Hematopoietic multipotent progenitor cell treated with erythropoietin and hydrocortisone succinate and interleukin-3 and kit ligand, for 8 days (in vitro differentiated cells): ENCODE data around the gene LRCH4.

Source experiments
- DNase-seq: peaks from one replicate; pipeline ENCODE4 v3.0.0-alpha.2; 2015

The LRCH4 gene, protein sequence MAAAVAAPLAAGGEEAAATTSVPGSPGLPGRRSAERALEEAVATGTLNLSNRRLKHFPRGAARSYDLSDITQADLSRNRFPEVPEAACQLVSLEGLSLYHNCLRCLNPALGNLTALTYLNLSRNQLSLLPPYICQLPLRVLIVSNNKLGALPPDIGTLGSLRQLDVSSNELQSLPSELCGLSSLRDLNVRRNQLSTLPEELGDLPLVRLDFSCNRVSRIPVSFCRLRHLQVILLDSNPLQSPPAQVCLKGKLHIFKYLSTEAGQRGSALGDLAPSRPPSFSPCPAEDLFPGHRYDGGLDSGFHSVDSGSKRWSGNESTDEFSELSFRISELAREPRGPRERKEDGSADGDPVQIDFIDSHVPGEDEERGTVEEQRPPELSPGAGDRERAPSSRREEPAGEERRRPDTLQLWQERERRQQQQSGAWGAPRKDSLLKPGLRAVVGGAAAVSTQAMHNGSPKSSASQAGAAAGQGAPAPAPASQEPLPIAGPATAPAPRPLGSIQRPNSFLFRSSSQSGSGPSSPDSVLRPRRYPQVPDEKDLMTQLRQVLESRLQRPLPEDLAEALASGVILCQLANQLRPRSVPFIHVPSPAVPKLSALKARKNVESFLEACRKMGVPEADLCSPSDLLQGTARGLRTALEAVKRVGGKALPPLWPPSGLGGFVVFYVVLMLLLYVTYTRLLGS

DNA sequence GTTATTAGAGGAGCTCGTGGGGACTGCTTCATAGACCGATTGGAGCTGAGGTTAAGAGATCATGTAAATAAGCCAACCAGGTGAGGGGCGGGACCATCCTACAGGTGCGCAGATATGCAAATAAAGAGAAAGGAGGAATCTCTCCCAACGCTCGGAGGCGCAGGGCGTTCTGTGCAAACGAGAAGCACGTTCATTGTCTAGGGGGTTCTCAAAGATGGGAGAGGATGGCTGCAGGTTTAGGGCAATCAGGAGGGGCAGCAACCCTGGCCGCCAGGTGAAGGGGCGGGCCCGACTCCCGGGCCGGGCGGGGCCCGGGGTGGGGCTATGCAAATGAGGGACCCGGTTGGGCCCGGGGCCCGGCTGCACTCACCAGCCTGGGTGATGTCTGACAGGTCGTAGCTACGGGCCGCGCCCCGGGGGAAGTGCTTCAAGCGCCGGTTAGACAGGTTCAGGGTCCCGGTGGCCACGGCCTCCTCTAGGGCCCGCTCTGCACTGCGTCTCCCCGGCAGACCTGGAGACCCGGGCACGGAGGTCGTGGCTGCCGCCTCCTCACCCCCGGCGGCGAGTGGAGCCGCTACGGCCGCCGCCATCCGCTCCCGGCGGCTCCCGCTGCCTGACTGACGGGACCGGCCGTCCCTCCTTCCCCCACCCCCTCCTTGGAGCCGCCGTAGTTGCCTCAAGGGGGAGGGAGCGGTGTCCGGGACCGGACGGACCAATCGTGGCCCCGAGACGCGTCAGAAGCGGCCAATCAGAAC is at the start of gene LRCH4:
TSS of gene LRCH4 (minus strand) at position 619 of the 755 bp plus-strand sequence. CDS start at position 590, 29 bp downstream.
- DNase-seq = no peak

DNA sequence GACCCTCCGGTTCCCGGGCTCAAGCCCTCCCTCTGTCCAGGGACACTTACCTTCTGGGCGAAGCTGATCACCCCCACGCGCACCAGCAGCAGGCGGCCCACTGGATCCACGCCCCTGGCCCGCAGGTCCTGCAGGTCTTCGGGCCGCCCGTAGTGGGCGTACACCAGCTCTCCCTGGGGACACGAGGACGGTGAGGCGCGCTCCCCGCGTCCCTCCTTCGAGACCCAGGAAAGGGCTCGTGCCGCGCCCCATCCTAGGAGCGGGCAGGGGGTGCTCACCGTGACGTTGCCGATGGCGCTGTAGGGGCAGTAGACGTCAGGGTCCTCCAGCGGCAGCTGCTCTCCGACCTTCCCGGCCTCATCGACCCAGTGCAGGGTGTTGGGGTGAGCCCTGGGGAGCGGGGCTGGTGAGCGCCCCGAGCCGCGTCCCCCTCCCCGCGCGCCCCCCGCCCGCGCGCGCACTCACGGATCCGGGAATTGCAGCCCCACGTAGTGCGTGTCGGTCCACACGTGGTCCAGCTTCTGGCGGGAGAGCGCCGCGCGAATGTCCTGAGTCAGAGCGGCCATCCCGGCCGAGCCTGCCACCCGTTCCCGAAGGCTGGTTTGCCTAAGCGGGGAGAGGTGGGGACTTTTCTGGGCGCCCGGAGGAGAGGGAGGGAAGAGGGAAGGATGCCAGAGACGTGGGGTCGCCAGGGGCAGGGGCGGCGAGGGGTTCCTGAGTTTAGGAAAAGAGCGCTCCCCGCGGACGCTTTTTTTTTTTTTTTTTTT is 47.2 kb upstream of the LRCH4 start:
- DNase-seq = peak; percentile 67

DNA sequence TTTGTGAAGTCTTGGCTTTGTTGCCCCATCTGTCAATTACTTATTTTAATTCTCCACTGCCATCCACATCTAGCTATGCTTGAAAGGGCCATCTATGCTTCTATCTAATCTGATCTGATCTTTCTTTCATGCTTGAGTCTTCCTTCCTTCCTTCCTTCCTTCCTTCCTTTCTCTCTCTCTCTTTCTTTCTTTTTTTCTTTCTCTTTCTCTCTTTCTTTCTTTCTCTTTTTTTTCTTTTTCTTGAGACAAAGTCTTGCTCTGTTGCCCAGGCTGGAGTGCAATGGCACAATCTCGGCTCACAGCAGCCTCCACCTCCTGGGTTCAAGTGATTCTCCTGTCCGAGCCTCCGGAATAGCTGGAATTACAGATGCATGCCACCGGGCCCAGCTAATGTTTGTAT is 44.1 kb upstream of the LRCH4 start:
- no peak for DNase-seq

DNA sequence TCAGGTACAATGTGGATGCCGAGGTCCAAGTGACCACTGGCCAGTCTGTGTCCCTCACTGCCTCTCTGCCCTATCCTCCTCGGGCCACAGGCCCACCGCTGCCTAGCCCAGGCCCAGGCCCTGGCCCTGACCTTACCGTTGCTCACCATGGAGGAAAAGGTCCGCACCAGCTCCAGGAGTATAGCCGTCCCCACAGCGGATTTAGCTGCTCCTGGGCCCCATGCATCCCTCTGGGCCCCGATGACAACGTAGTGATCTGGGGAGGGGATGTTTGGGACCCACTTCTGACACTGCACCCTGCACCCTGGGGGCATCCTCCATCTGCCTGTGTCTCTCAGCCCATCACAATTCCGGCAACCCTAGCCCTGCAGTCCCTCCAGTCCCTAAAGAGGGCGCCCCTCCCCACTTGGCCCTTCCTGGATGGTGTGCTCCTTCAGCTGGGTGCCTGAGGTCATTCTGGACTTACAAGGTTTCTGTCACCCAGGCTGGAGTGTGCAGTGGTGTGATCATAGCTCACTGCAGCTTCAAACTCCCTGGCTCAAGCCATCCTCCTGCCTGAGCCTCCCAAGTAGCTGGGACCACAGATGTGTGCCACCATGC is 43.3 kb upstream of the LRCH4 start:
- DNase-seq = peak; percentile 73

DNA sequence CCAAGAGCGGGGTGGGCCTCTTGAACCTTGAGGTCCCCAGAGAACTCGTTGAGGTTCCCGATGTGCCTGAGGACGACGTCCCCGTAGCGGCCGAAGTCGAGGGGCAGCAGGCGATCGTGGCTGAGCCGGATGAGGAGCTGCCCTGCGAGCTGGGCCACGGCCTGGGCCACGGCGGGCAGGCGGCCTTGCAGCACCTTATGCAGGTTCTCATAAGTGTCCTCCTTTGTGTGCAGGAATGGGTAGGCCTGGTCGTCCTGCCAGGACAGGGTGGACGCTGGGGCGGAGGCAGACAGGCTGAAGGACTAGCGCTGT is 41.3 kb upstream of the LRCH4 start:
- no peak for DNase-seq

DNA sequence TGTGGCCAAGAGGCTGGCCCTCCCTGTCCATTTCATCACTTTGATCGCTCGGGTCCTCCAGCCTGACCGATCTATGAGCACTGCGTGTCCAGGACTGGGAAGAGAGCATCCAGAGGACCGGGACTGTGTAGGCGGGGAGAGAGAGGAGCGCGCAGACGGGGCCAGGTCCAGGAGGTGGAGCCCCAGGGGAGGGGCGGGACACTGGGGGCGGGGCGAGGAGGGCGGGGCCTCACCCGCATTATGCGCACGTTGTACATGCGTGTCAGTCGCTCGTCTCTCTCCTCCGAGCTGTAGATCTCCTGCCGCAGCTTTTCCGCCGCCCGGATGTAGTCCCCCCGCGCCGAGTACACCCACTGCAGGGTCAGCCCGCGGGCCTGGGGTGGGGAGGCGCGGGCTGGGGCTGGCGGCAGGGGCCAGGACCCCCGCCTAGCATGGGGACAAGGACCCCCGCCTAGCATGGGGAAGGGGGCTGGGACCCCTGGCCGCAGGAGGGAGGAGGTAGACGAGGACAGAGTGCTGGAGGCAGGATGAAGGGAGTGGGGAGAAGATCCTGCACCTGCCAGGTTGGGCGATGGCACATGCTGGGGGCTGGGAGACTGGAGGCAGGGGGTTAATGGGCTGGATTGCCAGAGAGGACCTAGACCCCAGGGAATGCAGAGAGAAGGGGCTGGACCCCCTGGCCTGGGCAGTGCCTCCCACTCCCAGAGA is 40.8 kb upstream of the LRCH4 start:
- DNase-seq = peak; percentile 87

DNA sequence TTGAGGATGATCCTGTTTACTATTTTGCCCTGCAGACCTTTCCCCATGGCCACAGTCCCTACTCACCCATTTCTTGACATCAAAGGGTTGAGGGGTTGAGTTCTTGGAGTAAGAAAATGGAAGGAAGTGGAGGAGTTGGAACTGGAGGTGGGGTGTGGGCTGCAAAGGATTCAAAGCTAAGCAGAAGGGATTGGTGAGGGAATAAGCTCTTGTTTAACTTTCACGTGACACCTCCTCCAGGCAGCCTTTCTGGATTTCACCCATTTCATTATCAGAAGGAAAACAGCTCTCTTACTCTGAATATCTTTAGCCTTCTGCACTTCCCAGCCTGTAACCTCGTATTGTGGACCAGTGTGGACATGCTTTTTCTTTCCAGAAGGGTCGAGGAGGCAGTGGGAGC is 40.1 kb upstream of the LRCH4 start:
- DNase-seq = peak; percentile 38

DNA sequence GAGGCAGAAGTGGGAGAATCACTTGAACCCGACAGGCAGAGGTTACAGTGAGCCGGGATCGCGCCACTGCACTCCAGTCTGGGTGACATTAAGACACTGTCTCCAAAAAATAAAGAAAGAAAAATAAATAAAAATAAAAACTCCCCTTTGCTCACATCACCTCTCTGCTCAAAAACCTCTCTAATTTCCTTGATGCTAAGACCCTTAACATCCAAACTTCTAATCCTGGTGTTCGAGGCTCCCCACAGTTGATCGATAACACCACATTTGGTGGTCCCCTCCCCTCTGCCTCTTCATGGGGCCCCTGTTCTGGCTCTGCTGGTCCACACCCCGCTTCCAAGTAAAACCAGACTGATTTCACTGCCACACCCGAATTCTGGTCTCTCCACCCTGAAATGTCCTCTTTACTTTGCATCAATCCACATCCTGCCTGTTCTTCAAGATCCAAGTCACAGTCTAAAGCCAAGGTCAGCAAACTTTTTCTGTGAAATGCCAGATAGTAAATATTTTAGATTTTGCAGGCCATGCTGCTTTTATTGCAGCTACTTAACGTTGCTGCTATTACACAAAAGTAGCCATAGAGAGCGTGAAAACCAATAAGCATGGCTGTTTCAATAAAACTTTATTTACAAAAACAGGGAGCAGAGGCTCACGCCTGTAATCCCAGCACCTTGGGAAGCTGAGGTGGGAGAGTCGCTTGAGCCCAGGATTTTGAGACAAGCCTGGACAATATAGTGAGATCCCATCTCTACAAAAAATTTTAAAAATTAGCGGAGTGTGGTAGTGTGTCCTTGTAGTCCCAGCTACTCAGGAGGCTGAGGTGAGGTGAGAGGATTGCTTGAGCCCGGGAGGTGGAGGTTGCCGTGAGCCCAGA is 38.3 kb upstream of the LRCH4 start:
- DNase-seq = peak; percentile 96

DNA sequence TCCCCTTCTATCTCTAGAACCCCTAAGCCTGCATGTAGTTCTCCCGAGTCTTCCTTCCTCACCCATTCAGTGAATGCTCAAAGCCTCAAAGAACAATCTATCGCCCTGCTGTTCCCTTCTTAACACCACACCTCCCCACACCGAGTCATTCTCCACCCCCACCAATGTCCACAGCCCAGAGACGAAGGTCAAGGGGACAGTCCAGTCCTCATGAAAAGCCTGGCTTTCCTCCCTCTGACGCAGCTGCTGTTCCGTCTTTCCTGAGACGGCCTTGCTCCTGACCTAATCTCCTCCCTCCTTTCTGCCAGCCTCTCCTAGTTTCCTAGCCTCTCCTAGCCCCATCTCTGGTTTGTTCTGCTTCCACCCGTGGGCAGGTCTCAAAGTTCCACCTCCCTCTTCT is 35.6 kb upstream of the LRCH4 start:
- DNase-seq = no peak

DNA sequence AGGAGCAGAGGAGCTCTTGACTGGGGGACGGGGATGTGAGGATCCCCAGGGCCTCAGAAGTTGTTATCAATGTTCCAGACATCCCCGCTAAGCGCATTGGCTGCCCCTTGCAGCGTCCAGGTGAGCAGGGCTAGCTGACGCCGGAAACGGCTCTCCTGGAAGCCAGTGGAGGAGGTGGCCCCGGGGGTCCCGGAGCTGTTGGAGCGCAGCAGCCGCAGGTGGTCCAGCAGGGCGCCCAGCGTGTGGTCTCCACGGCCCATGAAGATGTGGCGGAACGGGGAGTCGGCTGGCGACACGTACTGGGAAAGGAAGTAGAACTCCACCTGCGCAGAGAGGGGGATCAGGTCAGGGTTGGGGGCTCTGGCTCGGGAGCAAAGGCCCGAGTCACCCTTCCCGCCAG is 34.9 kb upstream of the LRCH4 start:
- no peak for DNase-seq

DNA sequence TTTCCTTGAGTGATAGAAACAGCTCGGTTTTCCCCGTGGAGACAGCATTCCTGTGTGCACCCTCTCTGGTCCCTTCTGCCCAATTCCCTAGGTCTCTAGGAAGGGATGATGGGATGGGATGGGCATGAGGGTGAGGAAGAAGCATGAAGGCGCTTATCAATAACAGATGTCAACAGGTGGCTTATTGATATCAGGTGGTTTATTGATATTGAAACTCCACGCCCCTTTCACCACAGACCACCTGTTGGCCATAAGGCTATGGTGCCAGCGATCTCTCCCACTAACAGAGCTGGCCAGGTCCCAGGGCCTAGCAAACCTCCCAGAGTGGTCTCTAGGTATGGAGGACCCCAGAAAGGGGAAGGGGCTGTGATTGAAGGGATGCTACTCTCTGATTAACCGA is 34.3 kb upstream of the LRCH4 start:
- DNase-seq = no peak

DNA sequence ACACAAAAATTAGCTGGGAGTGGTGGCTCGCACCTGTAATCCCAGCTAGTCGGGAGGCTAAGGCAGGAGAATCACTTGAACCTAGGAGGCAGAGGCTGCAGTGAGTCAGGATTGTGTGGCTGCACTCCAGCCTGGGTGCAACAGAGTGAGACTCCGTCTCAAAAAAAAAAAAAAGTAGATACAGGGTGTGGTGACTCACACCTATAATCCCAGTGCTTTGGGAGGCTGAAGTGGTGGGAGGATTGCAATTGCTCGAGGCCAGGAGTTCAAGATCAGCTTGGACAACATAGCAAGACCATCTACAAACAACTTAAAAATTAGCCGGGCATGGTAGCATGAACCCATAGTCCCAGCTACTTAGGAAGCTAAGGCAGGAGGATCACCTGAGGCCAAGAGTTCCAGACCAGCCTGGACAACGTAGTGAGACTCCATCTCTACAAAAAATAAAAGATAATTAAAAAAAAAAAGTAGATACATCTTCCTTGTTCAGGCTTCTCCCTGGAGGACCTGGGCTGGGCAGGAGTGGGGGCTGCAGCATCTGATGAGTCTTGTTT is 28.5 kb upstream of the LRCH4 start:
- DNase-seq = peak; percentile 18

DNA sequence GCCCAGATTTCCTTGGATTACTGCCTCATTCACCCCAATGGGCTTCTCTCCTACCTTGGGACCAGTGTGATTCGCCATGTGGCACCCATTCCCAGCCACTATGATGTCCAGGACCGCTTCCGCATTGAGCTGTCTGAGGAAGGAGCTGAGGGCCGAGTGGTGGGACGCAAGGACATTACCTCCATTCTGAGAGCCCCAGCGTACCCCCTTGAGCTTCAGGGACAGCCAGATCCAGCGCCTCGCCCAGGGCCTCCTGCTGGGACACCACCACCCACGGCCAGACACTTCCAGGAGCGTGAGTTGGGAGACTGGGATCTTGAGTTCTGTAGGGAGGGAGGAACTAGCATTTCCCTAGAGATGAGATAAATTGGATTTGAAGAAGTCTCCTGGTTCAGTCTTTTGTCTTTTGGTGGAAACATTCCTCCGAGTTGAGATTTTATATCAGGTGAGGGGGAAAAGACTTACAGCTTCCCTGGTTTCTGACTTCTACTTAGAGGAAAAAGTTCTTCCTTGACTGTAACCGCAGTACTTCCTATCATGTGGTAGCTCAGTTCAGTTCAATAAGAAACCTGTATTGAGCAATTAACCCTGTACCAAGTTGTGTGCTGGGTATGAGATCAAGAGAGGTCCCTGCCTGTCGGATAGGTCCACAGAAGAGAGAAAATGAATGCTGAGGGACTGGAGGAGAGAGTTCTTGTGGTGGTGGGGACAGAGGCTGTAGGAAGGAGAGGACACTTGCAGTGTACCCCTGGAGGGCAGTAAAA is 27.7 kb upstream of the LRCH4 start:
- no peak for DNase-seq

DNA sequence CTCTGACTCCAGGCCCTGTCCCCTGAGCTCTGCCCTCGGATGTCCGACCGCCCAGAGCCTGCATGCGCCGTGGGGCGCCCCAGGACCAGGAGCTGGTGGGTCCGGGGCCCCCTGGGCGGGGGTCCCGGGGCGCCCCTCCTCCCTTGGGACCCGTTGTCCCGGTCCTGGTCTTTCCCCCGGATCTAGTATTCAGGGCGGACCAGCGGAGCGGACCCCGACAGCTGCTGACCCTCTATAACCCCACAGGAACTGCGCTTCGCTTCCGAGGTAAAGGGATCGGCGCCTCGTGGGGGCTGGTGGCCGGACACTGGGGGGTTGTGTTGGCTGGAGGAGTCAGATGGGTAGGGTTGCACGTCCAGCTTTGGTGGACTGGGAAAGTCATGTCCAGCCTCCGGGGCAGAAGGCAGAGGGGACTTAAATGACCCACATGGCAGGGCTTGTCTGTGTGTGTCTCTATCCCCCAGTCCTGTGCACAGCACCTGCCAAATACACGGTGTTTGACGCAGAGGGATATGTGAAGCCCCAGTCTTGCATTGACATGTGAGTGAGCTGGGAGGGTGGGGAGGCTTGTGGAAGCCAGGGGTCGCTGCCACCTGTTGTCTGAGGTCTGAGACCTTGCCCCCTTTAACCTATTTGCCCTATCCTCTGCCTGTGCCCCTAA is 26.9 kb upstream of the LRCH4 start:
- peak; percentile 55 for DNase-seq

DNA sequence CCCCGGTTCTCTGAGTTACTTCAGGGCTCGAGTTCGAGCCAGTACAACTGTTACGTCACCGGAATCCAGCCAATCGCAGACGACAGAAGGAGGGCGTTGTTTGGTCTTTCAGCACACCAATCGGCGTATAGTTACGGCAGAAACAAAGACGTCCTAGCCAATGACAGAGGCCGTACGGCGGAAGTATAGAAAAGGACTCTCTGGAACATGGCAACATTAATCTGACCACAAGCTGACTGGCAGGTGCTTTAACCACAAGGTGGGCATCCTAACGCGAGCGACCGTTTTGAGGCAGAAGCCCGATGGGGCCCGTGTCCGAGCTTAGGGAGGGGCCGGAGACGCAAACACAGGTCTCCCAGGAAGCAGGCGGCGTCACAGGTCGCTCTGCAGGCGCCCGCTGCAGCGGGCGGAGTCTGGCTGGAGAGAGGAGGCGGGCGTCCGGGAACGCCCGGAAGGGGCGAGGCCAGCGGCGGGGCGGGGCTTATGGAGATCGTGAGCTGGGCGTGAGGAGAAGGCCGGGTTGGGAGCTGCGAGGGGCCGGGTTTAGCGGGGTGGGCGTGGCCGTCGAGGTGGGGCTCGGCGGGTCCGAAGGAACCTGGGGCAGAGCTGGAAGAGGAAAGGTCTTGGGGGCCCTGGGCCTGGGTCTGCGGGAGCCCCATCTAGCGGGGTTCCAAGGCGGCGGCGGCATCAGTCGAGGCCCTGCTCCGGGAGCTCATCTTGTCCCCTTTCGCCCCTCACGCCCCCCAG is 26.2 kb upstream of the LRCH4 start, which contains the start of gene MOSPD3:
TSS of gene MOSPD3 (plus strand) at position 558 of the 747 bp plus-strand sequence. CDS start 252 bp downstream, outside the sequence.
- peak; percentile 100 for DNase-seq

DNA sequence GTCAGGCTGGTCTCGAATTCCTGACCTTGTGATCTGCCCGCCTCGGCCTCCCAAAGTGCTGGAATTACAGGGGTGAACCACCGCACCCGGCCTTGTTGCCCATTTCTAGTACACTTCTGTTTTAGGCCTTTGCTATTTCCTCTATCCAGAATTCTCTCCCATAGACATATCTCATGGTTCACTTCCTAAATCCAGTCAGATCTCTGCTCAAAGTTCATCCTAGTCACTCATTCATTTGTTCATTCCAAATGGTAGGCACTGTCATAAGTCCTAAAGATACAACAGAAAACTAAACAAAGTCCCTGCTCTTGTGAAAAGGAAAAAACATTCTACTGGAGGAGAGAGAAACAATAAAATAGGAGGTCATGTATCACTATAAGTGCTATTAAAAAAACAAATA is 24.0 kb upstream of the LRCH4 start:
- DNase-seq = no peak

DNA sequence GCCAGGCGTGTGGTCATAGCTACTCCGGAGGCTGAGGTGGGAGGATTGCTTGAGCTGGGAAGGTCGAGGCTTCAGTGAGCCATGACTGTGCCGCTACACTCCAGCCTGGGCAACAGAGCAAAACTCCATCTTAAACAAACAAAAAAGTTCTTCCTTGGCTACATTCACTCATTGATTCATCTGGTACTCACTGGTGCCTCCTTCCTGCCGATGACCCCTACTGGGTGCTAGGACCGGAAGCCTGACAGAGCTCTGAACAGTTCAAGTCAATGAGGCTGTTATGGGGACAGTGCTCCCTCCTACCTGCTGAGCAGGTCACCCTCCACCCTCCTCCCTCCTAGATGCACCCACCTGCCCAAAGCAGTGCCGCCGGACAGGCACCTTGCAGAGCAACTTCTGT is 21.2 kb upstream of the LRCH4 start:
- DNase-seq = no peak

DNA sequence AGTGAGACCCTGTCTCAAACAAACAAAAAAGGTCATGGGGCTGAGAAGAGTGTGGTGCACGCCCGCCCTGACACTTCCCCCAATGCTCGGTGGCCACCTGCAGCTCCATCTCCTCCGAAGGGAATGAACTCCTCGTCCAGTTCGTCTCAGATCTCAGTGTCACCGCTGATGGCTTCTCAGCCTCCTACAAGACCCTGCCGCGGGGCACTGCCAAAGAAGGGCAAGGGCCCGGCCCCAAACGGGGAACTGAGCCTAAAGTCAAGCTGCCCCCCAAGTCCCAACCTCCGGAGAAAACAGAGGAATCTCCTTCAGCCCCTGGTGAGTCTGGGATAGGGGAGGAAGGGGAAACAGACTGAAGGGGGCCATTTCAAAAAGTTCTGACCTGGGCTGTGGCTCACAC is 20.4 kb upstream of the LRCH4 start:
- DNase-seq = no peak
